Ascending aorta (tissue), 2 donors: ENCODE measurements around the gene LRRC75A. TPM values are rescaled to one million over a fixed set of nuclear protein-coding genes. Genes with fewer than 3 reads are reported as not detected.

Source experiments
- DNase-seq, 2 donors: peaks; one replicate each; pipeline ENCODE4 v3.0.0-alpha.2; 2019; ENCODE audit warnings: low spot score in 2 of 2
- H3K27ac ChIP-seq, 2 donors: fragments of 200-600 bp; sonication (generic); one replicate each; pipeline ENCODE4 v1.5.1; 2016 to 2017; ENCODE audit warnings: mild to moderate bottlenecking in 1 of 2
- H3K27me3 ChIP-seq: fragments of 200-600 bp; sonication (generic); one replicate; pipeline ENCODE4 v1.5.1; 2017
- H3K36me3 ChIP-seq, 2 donors: fragments of 200-600 bp; sonication (generic); one replicate each; pipeline ENCODE4 v1.5.1; 2016
- H3K4me1 ChIP-seq, 2 donors: fragments of 200-600 bp; sonication (generic); one replicate each; pipeline ENCODE4 v1.5.1; 2016 to 2017; ENCODE audit warnings: mild to moderate bottlenecking in 1 of 2
- H3K4me3 ChIP-seq, 2 donors: fragments of 200-600 bp; sonication (generic); one replicate each; pipeline ENCODE4 v1.5.1; 2016 to 2017; ENCODE audit warnings: mild to moderate bottlenecking in 1 of 2
- H3K9me3 ChIP-seq, 2 donors: fragments of 200-600 bp; sonication (generic); one replicate each; pipeline ENCODE4 v1.5.1; 2016
- CTCF ChIP-seq, 3 experiments: fragments of 200-600 bp in 2 of 3; fragments of 450-650 bp in 1 of 3; sonication (generic) in 2 of 3; IDR thresholded peaks; one replicate each; pipeline ENCODE4 v1.5.1; 2016 to 2019; ENCODE audit warnings: antibody characterized with exemption in 3 of 3, mild to moderate bottlenecking in 1 of 3, moderate library complexity in 1 of 3
- intact Hi-C: fragments of 100-400 bp; cut with DNase I; formaldehyde crosslinking; loops from one replicate; pipeline ENCODE4 v1.15.1; 2023
- total RNA-seq: library from RNA; depleted of rRNA; stranded (reverse); fragments of >200 nt; gene quantifications from one replicate; pipeline ENCODE4 v1.1.0, GENCODE V29; 2016

LRRC75A gene
- total RNA-seq, 1 donor from 2014 or later, result 1.2 TPM

GRCh38 chr17:16425698-16426659 is 66.0 kb downstream of the LRRC75A start:
- DNase-seq, result no peak
- no peak for TF ChIP-seq CTCF (IDR thresholded peaks at IDR 0.05)
- Histone ChIP-seq H3K9me3 (no peaks in the 10 kb centered on the region), H3K36me3 (peaks cover 3 to 6% of the 10 kb centered on the region in 2 donors), H3K27ac (no peak overlapping the region), H3K27me3 (no peaks in the 10 kb centered on the region), H3K4me1 (no peaks in the 10 kb centered on the region), H3K4me3 (no peak overlapping the region)
- intact Hi-C loops, result no loop called here

- no peak for DNase-seq
- H3K4me1 ChIP-seq, result peaks cover 0 to 2% of the 10 kb centered on the region in 2 donors
- no peak for TF ChIP-seq CTCF (IDR thresholded peaks at IDR 0.05)
- H3K9me3 ChIP-seq, result no peaks in the 10 kb centered on the region
- H3K4me3 ChIP-seq, result no peak overlapping the region
- intact Hi-C loops, result no loop called here
- H3K36me3 ChIP-seq, result peaks cover 3 to 6% of the 10 kb centered on the region in 2 donors
- no peaks in the 10 kb centered on the region for H3K27me3 ChIP-seq
- no peak overlapping the region for H3K27ac ChIP-seq
These were observed 66.8 kb downstream of the LRRC75A start for GRCh38 chr17:16425202-16425601.

- peaks cover 3 to 6% of the 10 kb centered on the region in 2 donors for H3K36me3 ChIP-seq
These were observed 68.6 kb downstream of the LRRC75A start for GRCh38 chr17:16423226-16423872.

GRCh38 chr17:16422416-16422815 is 69.6 kb downstream of the LRRC75A start:
- Histone ChIP-seq H3K27ac (no peak overlapping the region), H3K4me1 (peaks cover 14 to 28% of the 10 kb centered on the region in 2 donors), H3K27me3 (no peaks in the 10 kb centered on the region), H3K36me3 (peaks cover 0 to 6% of the 10 kb centered on the region in 2 donors), H3K9me3 (no peaks in the 10 kb centered on the region), H3K4me3 (no peak overlapping the region)
- intact Hi-C loops, result no loop called here
- no peak for DNase-seq
- TF ChIP-seq CTCF (IDR thresholded peaks at IDR 0.05), result no peak

More at GRCh38 chr17:16423226-16423872, 68.6 kb downstream of the LRRC75A start:
- no peaks in the 10 kb centered on the region for H3K27me3 ChIP-seq
- no peak for DNase-seq
- H3K4me3 ChIP-seq, result no peak overlapping the region
- TF ChIP-seq CTCF (IDR thresholded peaks at IDR 0.05), result no peak
- peaks cover 6 to 19% of the 10 kb centered on the region in 2 donors for H3K4me1 ChIP-seq
- no peak overlapping the region for H3K27ac ChIP-seq
- H3K9me3 ChIP-seq, result no peaks in the 10 kb centered on the region
- intact Hi-C loops, result no loop called here

GRCh38 chr17:16419929-16420271 is 72.1 kb downstream of the LRRC75A start:
- no peak for DNase-seq
- peak overlapping the region; percentile 84 to 97 for H3K27ac ChIP-seq
- H3K4me3 ChIP-seq, result no peak overlapping the region
- peaks cover 0 to 6% of the 10 kb centered on the region in 2 donors for H3K36me3 ChIP-seq
- H3K4me1 ChIP-seq, result peaks cover 14 to 28% of the 10 kb centered on the region in 2 donors
- H3K9me3 ChIP-seq, result no peaks in the 10 kb centered on the region
- H3K27me3 ChIP-seq, result no peaks in the 10 kb centered on the region
- TF ChIP-seq CTCF (IDR thresholded peaks at IDR 0.05), result no peak
- intact Hi-C loops, result loop anchor here (1.0 to 2.0 kb wide), 2 partner anchors 18 to 39 kb away; partner anchors contain the start of gene UBB
